Adipocyte (in vitro differentiated cells): ENCODE results near the gene MFN2.
"Not testable (repeated sequence)": the region's sequence is repeated elsewhere in the genome, so short reads cannot be mapped to it uniquely, and the experiment has no call there.

Experiments used
- DNase-seq: peaks from one replicate; pipeline ENCODE4 v3.0.0-alpha.2; 2015; ENCODE audit warnings: low read depth
- H3K27me3 ChIP-seq: replicated peaks from 2 replicates; pipeline ENCODE4 v1.7.0; 2013; ENCODE audit warnings: mild to moderate bottlenecking, low read length, moderate library complexity; ENCODE audit not compliant: control insufficient read depth, insufficient read depth
- H3K36me3 ChIP-seq: 2 replicates; pipeline ENCODE4 v1.7.0; 2013; ENCODE audit warnings: low read length, mild to moderate bottlenecking, moderate library complexity; ENCODE audit not compliant: control insufficient read depth, insufficient read depth, severe bottlenecking
- H3K4me1 ChIP-seq: 2 replicates; pipeline ENCODE4 v1.7.0; 2013; ENCODE audit warnings: mild to moderate bottlenecking, low read length, moderate library complexity; ENCODE audit not compliant: control insufficient read depth, insufficient read depth
- H3K4me3 ChIP-seq: 2 replicates; pipeline ENCODE4 v1.7.0; 2013; ENCODE audit warnings: mild to moderate bottlenecking, low read length, moderate library complexity
- H3K9ac ChIP-seq: 2 replicates; pipeline ENCODE4 v1.7.0; 2013; ENCODE audit warnings: mild to moderate bottlenecking, low read length, moderate library complexity
- H3K9me3 ChIP-seq: 2 replicates; pipeline ENCODE4 v1.7.0; 2013; ENCODE audit warnings: mild to moderate bottlenecking, low read length, moderate library complexity; ENCODE audit not compliant: control insufficient read depth

The MFN2 gene

DNA sequence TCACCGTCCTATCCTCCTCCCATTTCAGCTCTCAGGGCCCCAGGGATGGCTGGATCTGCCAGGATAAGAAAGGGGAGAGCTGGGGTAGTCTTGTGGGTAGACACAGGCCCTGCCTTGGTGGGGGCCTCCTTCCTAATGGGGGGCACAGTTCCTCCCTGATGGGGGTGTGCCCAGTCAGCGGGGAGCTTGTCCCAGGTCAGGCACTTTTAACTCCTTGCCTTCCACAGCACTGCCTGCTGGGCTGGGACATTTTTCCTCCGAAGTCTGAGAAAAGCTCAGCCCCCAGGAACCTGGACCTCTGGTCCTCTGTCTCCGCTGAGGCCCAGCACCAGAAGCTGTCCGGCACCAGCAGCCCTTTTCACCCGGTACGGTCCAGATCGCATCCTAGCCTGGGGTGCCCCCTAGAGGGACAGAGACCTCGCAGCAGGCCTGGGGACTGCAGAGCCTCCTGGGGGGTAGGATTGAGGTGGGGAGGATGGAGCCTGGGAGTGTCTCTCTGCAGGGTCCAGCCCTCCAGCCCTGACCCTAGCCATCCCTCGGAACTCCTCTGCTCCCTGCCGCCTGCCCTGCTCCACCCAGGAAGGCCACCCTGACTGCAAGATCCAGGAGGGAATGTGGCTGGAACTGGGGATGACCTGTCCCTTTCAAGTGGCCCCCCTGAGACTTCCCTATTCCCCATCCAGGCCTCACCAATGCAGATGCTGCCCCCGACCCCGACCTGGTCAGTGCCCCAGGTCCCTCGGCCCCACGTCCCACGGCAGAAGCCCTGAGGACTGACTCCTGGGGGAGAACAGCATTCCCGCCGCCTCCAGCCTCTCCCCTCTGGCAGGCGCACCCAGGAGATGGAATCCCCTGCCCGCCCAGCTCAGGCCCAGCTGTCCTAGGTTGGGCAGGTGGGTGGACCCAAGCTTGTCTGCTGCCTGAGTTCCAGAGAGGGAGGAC lies 51.1 kb downstream of the MFN2 start:
- no peaks in the 10 kb centered on the region for H3K9me3 ChIP-seq
- peak; percentile 40 for DNase-seq
- H3K36me3 ChIP-seq = peaks cover 49% of the 10 kb centered on the region
- no peak overlapping the region for H3K4me3 ChIP-seq
- H3K9ac ChIP-seq = no peak overlapping the region
- H3K4me1 ChIP-seq = peaks cover 14% of the 10 kb centered on the region
- no peaks in the 10 kb centered on the region for H3K27me3 ChIP-seq

- no peaks in the 10 kb centered on the region for H3K27me3 ChIP-seq
- peaks cover 41% of the 10 kb centered on the region for H3K36me3 ChIP-seq
- H3K9me3 ChIP-seq = no peaks in the 10 kb centered on the region
- no peak overlapping the region for H3K9ac ChIP-seq
- peaks cover 14% of the 10 kb centered on the region for H3K4me1 ChIP-seq
- DNase-seq = no peak
- no peak overlapping the region for H3K4me3 ChIP-seq
These were observed 51.9 kb downstream of the MFN2 start for GRCh38 chr1:12032161-12032621.

GRCh38 chr1:12033441-12033840 lies 53.2 kb downstream of the MFN2 start:
- not testable (repeated sequence) for H3K27me3 ChIP-seq, DNase-seq, H3K4me3 ChIP-seq

GRCh38 chr1:12034381-12034801 lies 54.1 kb downstream of the MFN2 start:
- peaks cover 14% of the 10 kb centered on the region for H3K4me1 ChIP-seq
- H3K36me3 ChIP-seq = peaks cover 22% of the 10 kb centered on the region
- no peaks in the 10 kb centered on the region for H3K9me3 ChIP-seq
- H3K4me3 ChIP-seq = no peak overlapping the region
- peak; percentile 30 for DNase-seq
- H3K9ac ChIP-seq = no peak overlapping the region
- H3K27me3 ChIP-seq = peaks cover 18% of the 10 kb centered on the region

More at GRCh38 chr1:12033441-12033840, 53.2 kb downstream of the MFN2 start:
- Histone ChIP-seq H3K36me3 (peaks cover 30% of the 10 kb centered on the region), H3K4me1 (peaks cover 14% of the 10 kb centered on the region)
- H3K9me3 ChIP-seq, H3K9ac ChIP-seq: not testable (repeated sequence)

GRCh38 chr1:12035312-12035711 lies 55.1 kb downstream of the MFN2 start:
- DNase-seq = no peak
- Histone ChIP-seq H3K36me3 (peaks cover 13% of the 10 kb centered on the region), H3K27me3 (peaks cover 22% of the 10 kb centered on the region), H3K4me3 (no peak overlapping the region), H3K9ac (no peak overlapping the region), H3K4me1 (peaks cover 15% of the 10 kb centered on the region), H3K9me3 (no peaks in the 10 kb centered on the region)

- DNase-seq = no peak
- Histone ChIP-seq H3K36me3 (no peaks in the 10 kb centered on the region), H3K27me3 (peaks cover 22% of the 10 kb centered on the region), H3K4me3 (no peak overlapping the region), H3K9ac (no peak overlapping the region), H3K9me3 (no peaks in the 10 kb centered on the region), H3K4me1 (peaks cover 11% of the 10 kb centered on the region)
These were observed 57.5 kb downstream of the MFN2 start for GRCh38 chr1:12037486-12038355.

- no peaks in the 10 kb centered on the region for H3K36me3 ChIP-seq
- no peak for DNase-seq
- peaks cover 11% of the 10 kb centered on the region for H3K4me1 ChIP-seq
- H3K4me3 ChIP-seq = no peak overlapping the region
- H3K9ac ChIP-seq = no peak overlapping the region
- H3K27me3 ChIP-seq = peaks cover 22% of the 10 kb centered on the region
- H3K9me3 ChIP-seq = no peaks in the 10 kb centered on the region
These were observed 58.3 kb downstream of the MFN2 start for GRCh38 chr1:12038356-12039163.

- H3K9ac ChIP-seq = no peak overlapping the region
- no peak overlapping the region for H3K4me3 ChIP-seq
- no peaks in the 10 kb centered on the region for H3K36me3 ChIP-seq
- H3K4me1 ChIP-seq = peaks cover 8% of the 10 kb centered on the region
- no peak for DNase-seq
- H3K9me3 ChIP-seq = no peaks in the 10 kb centered on the region
- H3K27me3 ChIP-seq = peaks cover 22% of the 10 kb centered on the region
These were observed 58.9 kb downstream of the MFN2 start for GRCh38 chr1:12039164-12039525.

DNA sequence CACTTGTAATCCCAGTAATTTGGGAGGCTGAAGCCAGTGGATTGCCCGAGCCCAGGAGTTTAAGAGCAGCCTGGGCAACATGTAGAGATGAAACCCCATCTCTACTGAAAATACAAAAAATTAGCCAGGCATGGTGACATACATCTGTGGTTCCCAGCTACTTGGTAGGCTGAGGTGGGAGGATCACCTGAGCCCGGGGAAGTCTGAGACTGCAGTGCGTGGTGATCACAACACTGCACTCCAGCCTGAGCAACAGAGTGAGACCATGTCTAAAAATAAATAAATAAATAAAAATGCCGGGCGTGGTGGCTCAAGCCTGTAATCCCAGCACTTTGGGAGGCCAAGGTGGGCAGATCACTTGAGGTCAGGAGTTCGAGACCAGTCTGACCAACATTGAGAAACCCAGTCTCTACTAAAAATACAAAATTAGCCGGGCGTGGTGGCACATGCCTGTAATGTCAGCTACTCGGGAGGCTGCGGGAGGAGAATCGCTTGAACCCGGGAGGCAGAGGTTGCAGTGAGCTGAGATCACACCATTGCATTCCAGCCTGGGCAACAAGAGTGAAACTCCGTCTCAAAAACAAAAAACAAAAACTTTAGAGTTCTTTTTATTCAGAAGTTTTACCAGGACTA lies 59.7 kb downstream of the MFN2 start:
- peaks cover 22% of the 10 kb centered on the region for H3K27me3 ChIP-seq
- DNase-seq, H3K36me3 ChIP-seq, H3K4me3 ChIP-seq, H3K9ac ChIP-seq, H3K4me1 ChIP-seq, H3K9me3 ChIP-seq: not testable (repeated sequence)

DNA sequence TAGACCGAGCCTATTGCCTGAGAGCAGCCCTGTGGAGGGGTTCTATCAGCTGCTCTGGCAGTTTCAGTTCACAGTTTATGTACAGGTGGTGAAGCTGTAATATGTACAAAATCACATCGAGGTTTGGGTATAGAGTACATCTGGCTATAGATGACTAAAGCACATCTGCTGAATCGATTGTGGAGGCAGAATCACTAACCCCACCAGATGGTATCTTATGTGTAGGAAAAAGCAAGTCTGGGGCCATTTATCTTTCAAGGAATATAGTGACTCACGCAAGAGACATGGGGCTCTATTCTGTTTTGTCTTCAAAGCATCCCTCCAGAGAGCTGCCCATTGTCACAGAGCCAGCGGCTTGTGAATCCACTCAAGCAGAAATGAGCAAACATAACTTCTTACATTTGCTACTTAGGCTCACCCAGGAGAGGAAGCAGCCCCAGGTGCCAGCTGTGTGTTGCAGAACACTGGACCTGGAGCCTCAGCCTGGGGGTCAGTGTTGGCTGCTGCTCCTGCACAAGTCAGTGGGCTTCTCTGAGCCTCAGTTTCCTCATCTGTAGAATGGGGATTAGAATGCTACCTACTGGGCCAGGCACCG lies 60.3 kb downstream of the MFN2 start:
- Histone ChIP-seq H3K27me3 (peaks cover 25% of the 10 kb centered on the region), H3K4me3 (no peak overlapping the region), H3K9ac (no peak overlapping the region), H3K4me1 (peaks cover 3% of the 10 kb centered on the region), H3K9me3 (no peaks in the 10 kb centered on the region), H3K36me3 (no peaks in the 10 kb centered on the region)
- DNase-seq = peak; percentile 65
